ENCODE data around the gene UNC13D.

The UNC13D gene

DNA sequence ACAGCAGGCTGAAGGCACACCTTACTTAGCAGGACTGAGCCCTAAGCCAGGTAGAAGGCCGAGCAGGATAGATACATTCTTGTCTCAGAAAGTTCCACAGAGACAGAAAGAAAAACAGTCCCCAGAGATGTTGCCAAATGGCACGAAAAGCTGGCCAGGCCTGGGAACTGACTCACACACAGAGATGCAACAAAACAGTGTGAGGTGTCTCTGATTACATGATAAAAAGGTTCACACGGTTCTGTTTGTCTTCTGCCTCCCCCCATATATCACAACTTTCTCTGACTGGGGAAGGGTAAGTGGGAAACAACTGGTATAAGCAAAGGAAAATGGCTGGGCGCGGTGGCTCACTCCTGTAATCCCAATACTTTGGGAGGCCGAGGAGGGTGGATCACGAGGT, 9.2 kb upstream of the UNC13D start:
- no peak for DNase-seq

DNA sequence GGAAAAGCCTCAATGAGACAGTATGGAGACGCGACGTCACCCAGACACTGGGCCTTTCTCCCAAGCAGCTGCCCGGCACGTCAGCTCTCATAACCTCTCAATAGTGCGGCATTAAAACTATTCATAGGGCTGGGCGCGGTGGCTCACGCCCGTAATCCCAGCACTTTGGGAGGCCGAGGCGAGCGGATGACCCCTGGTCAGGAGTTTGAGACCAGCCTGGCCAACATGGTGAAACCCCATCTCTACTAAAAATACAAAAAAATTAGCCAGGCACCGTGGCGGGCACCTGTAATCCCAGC, 7.4 kb upstream of the UNC13D start:
- DNase-seq = peak in 9 of 56 donors; percentile 30 to 64 (median 45)

DNA sequence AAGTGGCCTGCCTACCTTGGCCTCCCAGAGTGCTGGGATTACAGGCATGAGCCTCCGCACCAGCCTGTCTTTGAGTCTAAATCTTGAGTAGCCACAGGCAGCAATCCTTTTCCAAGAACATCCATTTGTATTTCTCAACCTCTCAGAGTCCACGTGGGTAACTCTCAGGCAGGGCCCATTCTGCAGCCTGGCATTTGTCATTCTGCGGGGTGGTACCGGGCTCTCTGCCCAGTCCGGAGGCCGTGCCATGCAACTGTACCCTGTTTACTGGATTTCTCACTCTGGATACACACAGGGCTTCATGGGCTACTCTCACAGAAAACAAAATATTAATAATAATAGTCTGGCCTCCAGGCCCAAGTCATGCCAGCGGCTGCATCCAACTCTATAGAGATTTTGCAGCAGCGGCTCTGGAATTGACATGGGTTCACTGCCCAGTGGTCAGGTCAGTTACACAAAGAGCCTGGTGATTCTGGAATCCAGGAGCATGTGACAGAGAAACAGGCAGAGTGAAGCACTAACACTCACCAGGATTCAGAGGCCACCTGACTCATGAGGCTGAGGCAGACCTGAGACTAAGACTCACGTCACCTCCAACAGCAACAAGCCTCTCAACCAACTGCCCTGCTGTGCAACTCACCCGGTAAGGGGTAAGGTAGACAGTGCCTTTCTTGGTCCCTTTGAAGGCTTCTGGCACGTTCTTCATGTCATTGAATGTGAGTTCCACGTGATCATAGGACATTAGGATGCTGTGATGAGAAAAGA, 6.9 kb upstream of the UNC13D start:
- peak in 37 of 56 donors; percentile 13 to 84 (median 52) for DNase-seq

DNA sequence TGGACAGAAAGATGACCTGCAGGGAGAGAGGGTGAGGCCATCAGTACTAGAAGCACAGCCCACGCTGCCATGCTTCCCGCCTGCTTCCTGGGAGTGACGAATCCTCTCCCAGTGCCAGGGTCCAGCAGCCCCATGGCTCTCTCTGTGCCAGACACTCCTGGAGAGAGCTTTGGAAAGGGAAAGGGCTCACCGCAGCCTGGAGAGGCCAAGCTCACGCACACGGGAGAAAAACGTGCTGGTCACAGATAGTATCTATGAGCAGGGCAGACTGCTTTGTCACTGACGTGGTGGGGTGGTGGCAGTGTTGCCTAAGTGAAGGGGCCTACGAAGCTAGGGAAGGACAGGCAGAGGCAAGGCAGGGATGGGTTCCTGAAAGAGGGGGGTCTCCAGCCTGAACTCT, 5.5 kb upstream of the UNC13D start:
- peak in 1 of 56 donors; percentile 19 for DNase-seq

DNA sequence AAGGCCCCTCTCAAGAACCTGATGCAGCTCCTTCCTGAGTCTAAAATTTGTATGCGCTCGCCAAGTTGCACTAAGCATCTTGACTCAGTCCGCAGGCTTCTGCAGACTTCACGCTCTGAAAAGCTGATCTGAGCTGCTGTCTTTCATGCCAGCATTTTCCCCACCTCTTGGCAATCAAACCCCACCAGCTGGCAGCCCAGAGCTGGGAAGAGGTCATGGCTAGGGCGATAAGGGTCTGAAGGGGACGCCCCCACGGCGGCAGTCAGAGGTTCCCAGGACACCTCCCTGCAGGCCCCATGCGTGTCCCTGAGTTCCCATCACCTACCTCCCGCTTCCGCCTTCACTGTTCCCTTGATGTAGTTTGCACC, 5.1 kb upstream of the UNC13D start:
- no peak for DNase-seq

DNA sequence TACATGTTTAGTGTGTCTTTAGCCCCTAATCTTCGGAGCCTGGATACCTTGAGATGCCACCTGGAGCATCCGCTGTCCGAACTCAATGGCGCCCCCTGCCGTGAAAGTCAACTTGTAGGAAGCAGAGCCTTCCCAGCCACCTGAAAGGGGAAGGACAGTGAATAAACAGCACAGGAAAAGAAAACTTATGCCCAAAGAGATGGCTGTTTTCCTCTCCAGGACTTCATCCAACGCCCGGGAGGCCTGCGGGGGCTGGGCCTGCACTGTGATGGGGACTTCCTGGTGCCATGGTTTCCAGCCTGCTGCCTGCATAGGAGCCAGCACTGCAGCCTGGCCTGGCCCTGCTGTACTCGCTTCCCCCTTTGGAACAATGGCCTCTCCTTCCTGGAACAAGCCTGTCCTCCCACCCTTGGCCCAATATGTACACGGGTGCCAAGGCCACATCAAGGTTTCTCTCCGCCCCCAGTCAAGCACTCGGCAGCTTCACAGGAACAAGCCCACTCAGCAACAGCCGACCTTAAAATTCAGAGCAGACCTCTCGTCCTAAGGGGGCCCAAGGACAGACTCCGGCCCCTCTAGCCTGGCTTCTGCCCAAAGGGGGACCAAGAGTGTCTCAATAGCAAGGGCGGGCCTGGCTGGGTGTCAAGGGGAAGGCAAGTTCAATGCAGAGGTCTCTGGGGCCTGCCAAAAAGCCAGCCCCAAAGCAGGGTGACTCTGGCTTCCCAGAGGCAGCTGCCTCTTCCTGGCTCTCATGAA, 4.5 kb upstream of the UNC13D start:
- peak in 49 of 56 donors; percentile 17 to 88 (median 72) for DNase-seq

DNA sequence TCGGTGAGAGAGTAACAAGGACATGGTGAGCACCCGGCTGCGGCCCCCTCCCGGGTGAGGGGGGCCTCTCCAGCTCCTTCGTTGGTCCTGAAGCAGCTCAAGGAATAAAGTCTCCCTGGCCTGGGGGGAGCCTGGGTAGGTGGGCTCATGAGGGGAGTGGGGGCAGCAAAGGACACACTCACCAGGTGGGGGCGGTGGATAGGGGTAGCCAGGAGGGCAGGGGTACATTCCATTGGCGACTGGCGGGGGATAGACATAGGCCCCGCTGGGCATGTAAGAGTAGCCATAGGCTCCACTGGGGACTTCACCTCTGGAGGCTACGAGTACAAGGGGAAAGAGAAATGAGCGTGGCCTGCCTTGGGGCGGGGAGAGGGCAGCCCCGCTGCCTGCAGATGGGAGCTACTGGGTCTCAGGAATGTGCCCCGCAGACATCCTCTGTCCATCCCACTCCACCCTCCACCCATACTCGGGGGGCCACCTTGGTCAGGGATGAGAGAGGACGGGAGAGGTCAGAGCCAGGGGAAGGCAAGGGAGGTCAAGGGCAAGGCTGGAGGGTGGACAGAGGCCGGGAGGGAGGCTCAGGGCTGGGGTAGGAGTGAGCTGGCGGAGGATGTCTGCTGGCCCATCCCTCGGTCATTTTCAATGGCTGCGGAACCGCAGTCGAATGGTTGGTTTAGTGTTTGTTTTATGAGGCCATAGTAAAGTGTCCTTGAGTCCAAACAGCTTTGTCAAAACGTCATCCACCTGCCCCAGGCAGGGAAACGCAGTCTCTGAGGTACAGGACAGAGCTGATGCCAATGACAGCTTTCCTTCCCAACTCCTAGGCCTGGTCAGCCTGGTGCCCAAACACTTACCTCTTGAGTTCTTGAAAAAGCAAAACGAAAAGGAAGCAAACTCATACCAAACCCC, 3.7 kb upstream of the UNC13D start:
- no peak for DNase-seq

DNA sequence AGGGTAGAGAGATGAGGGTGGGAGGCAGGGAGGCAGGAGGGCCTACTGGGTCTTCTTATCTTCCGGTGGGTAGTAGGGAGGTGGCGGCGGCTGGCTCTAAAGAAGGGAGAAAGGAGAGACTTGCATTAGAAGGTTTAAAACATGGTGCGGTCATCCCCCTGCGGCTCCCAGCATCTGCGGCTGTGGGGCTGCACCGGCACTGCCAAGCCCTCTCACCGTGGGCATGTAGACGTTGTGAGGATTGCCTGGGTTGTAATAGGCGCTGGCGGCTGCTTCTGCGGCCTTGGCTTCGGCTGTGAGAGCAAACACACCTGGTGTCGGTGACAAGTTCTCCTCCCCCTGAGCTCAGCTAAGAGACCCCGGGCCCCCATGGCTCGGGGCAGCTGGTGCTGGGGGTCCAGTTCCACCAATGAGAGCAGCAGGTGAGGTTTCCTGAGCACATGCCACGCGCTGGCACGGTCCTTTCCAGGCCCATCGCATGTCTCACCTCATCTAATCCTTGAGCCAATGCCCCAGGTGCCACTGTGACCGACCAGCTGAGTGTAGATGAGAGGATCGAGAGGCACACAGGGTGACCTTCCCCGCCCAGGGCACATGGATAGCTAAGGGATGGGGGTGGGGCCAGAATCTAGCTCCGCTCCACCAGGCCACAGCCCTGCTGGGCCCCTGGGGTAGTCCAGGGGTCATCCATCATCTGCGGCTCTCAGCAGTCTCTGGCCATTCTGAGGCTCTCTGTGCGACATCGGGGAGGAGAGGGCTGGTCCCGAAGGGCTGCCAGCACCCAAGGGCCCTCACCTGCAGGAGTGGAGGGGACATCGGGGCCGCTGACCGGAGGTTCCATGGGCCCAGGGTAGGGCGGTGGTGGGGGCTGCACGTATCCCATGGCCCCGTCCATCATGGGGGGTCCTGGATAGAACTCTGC, 2.7 kb upstream of the UNC13D start:
- no peak for DNase-seq

DNA sequence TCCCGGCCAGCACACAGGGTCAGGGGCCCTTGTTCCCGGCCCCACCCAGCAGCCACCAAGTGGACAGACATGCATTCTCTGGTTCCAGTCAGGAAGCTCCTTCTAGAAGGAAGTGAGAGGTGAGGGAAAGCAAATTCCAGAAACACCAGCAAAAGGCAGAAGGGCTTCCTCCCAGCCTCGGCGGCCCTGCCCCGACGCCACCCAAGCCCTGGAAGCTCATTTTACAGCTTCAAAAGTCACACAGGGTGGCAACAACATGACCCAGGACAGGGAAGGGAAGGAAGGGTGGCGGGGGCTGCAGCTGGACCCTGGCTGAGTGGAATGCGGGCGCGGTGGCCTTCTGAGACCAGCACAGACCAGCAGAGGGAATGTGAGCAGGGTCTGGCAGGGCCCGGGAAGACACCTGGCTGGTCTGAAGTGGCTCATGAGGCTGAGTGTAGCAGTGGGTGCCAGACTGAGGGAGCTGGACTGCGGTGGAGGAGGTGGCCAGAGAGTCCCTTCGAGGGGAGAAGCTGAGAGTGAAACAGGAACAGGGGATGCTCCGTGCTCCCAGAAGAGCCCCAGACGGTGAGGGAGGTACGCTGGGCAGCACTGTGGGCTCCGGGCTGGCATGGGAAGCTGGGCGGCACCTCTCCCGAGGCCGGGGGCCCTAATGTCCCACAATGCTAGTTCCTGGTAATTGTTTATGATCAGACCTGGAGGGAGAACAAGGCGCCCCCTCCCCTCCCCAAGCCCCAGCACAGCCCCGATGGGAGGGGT, 1.9 kb upstream of the UNC13D start:
- no peak for DNase-seq

DNA sequence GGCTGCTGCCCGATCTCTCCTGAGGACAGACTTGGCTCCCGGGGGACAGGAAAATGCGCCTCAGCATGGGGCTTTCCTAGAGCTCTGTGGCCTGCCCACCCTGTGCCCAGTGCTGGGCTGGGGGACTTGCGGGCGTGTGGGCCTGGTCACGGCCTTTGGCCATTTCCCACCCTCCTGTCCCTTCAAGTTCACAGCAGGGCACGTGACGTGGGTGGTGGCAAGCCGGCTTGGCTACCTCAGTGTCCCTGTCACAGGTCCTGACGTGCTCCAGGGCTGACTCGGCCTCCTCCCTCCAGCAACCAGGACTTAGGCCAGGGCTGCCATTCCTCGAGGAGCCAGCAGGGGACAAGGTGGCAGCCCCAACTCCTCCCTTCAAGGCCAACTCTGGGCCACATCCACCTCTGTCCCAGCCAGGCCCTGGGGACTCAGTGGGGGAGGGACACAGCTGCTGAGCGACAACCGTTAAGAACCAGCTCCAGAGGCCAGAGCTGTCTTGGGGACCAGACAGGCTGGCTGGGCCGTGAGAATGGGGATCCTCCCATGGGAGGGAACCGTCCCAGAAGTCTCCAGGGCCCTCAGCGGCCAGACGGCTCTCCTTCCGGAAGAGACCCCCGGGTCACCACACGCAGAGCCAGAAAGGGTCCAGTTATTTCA, 981 bp upstream of the UNC13D start:
- peak in 46 of 56 donors; percentile 12 to 77 (median 52) for DNase-seq

DNA sequence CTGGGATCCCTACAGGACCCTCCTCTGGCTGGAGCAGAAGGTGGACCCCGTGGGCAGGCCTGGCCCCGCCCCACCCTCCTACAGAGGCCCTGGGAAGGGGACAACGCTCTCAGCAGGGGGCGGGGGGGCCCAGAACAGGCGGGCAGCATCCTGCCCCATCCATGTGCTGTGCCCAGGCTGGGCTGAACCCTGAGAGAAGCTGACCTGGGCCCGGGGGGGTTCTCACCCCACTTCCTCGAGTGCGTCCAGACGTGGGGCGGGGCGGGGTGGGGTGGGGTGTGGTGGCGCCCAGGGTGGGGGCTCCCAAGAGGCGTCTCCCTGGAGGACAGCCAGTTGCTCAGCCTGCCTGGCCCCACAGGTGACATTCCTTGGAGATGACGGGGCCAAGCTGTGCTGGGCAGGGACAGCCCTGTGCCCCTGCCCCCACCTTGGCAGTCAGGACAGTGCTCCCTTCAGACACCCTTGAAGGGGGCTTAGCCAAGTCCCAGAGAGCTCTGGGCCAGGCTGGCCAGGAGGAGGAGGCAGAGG, 390 bp upstream of the UNC13D start:
- DNase-seq = peak in 3 of 56 donors; percentile 44 to 74 (median 63)

DNA sequence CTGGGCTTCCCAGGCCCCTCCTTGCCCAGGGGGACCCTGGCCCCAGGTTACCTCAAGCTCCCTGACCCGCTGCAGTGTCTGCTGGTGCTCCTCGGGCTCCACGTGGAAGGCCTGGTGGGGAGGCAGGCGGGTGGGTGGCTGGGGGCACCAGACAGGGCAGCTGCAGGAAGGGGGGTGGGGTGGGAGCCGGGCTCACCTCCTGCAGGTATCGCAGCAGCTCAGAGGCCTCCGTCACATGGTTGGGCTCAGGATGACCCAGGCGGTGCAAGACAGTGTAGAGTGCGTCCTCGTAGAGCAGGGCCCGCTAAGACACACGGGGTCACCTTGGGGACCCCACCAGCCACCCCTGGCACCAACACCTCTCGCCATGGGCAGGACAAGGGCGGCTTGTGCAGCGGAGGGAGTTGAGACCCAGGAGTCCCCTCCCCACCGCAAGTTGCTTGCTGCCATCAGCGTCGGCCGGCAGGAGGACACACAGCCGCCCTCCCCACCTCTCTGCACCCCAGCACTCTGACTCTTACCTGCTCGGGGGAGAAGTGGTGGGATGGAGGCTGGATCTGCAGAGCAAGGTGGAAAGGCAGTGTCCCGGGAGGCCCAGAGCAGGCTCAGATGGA, 1.1 kb downstream of the UNC13D start:
- DNase-seq = no peak

DNA sequence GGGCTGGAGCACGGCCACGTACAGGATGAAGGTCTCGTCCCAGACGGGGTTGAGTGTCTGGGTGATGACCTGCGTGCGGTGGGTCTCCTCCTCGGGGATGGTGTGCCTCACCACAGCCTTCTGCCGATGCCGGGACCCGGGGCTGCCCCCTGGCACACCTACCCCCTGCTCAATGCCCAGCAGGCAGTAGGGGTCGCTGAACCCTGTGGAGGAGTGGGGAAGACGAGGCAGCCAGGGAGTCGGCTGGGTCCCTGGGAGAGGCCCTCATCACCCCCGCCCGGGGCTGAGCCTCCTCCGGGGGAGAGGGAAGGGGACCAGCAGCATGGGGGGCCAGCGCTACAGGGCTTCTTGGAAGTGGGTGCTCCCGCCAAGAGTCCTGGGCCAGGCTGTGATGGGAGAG, 1.8 kb downstream of the UNC13D start:
- no peak for DNase-seq

DNA sequence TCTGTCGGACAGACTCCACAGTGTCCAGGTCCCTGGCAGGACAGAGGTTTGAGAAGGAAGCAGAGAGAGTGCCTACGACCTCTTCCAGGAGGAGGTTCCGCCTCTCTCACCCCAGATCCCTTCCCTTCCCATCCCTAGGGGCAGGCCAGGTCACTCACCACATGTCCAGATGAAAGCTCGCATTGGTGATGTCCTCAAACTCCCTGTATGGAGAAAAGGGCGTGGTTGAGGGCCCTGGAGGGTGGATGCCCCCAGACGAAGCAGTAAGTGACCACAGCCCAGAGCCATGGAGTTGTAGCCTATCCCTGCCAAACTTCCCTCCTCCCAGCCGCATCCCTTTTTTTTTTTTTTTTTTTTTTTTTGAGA, 3.4 kb downstream of the UNC13D start:
- DNase-seq = no peak

DNA sequence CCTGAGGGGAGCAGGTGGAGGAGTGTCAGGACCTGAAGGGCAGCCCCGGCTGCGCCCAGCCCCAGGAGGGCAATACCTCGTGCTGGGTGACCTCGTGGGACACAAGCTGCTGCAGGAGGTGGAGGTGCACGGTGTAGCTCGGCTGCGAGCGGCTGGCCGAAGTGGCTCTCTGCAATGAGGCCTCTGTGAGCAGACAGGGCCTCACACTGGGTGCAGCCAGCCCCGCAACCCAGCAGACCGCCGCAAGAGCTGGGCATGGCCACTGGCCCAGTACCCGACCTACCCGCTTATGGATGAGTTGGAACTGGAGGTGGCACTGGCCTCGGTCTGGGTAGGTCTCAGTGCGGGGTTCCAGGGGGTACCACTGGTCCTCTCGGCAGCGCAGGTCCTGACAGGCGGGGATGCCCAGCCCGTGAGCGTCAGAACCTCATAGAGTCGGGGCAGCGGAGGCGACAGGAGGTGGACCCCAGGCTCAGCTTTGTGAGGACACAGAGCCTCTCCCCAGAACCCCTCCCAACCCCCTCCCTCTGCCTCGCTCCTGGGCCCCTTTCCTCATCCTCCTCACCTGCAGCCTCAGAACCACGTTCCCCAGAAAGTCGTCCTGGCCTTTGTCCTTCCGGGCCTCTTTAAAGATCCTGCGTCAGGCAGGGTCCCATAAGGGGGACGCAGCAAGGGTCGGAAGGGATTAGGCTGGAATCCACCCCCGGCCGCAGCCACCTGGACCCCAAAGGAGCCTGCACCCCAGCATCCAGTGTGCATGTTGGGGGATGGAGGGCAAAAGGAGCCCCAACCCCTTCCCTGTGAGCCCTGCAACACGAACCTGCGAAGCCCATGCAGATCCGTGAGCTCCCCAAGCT, 4.0 kb downstream of the UNC13D start:
- DNase-seq = no peak

DNA sequence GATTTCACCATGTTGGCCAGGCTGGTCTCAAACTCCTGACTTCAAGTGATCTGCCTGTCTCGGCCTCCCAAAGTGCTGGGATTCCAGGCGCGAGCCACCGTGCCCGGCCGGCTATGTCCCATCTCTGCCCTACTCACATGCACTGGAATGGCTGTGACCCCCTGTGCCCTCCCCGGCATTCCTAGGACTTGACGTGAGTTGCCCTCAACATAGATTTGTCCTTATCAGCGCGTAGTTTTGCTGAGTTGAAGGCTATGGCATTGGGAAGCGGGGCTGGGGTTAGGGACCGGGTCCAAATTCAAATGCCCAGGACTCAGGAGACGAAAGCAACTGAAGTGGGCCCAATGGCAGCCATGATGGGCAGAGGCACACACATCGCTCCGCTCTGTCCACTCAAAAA, 5.8 kb downstream of the UNC13D start:
- no peak for DNase-seq

DNA sequence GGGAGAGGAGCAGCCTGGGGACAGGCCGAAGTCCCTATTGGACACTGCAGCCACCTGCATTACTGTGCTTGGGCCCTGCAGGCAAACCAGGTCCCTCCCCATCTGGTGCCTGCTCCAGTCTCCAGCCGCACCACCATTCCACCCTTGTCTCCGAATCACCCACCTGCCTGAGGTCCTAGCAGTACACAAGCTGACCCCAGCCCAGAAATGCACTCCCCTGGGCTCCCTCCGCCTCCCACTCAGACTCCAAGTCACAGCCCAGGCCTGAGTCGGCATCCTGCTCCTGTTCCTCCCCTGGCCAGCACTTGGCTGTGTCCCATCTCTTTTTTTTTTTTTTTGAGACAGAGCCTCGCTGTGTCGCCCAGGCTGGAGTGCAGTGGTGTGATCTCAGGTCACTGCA, 6.3 kb downstream of the UNC13D start:
- DNase-seq = no peak

DNA sequence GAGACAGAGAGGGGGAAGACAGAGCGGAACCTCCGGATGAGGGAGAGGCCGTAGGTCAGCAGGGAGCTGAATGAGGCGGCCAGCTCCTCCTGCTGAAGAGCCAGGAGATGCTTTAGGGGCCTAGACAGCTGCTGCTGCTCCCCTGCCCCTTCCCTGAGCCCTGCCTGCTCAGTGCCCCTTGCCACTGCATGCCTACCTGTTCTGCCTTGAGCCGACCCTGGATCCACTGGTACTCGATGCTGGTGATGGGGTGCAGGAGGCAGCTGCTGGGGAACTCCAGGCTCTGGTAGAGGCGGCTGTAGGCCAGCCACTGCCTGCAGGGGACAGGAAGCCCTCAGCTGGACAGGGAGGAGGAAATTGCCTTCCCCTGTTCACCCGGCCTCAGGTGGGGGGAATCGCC, 7.6 kb downstream of the UNC13D start:
- DNase-seq = no peak
